Neural progenitor cell (in vitro differentiated cells): ENCODE results near the gene SLC17A2.
"Not testable (repeated sequence)": the region's sequence is repeated elsewhere in the genome, so short reads cannot be mapped to it uniquely, and the experiment has no call there.

Experiments
- CTCF ChIP-seq: fragments of 200-600 bp; sonication (generic); IDR thresholded peaks from 2 replicates; pipeline ENCODE4 v1.5.1; 2017; ENCODE audit warnings: antibody characterized with exemption, mild to moderate bottlenecking
- EZH2 ChIP-seq: fragments of 200-600 bp; sonication (generic); IDR thresholded peaks from 2 replicates; pipeline ENCODE4 v1.6.1; 2017; ENCODE audit warnings: antibody characterized with exemption, mild to moderate bottlenecking, moderate library complexity

DNA sequence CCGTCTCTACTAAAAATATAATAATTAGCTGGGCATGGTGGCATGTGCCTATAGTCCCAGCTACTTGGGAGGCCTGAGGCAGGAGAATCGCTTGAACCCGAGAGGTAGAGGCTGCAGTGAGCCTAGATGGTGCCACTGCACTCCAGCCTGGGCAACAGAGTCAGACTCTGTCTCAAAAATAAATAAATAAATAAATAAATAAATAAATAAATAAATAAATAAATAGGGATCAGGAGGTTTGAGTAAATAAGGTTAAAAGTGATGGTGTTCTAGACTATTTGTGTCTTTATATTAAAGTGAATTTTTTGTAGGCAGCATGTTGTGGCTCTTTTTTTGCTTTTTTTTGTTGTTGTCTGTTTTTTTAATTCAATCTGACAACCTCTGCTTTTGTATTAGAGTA, 17.0 kb upstream of the SLC17A2 start:
- not testable (repeated sequence) for TF ChIP-seq CTCF, EZH2
